ENCODE measurements around the gene FHDC1. TPM values are rescaled to one million over a fixed set of nuclear protein-coding genes. Genes with fewer than 3 reads are reported as not detected.

The FHDC1 gene
- total RNA-seq (2022; extraction: Qiagen RNA extraction), result 0.88 to 1.1 TPM (median 0.95 TPM) in 5 replicates

GRCh38 chr4:152935631-152936445, at the start of gene FHDC1:
TSS of gene FHDC1 (plus strand) at chr4:152936323. CDS start at chr4:152943058, 6,735 bp downstream.

Other genes with a start within 250 kb of the FHDC1 start
- gene TIGD4, start 156.6 kb upstream of the FHDC1 start, total RNA-seq (2022; extraction: Qiagen RNA extraction), result 0.07 to 0.31 TPM (median 0.15 TPM) in 5 replicates
- gene ARFIP1, start 156.4 kb upstream of the FHDC1 start, total RNA-seq (2022; extraction: Qiagen RNA extraction), result 12.6 to 17.8 TPM (median 14.6 TPM) in 5 replicates

All from A549 treated with AZD2906 at 1 μM for 4 hours (cell line).